C4-2B (cell line): Measurements from ENCODE around the gene SRRT.

Source experiments
- ZFX ChIP-seq: fragments of 450-650 bp; IDR thresholded peaks from 2 replicates; pipeline ENCODE4 v1.6.1; 2017
- TF ChIP-seq, protein P1 (sequence below): fragments of 450-650 bp; conservative IDR thresholded peaks from 2 replicates; pipeline ENCODE4 v1.5.1; 2017; ENCODE audit warnings: mild to moderate bottlenecking

GRCh38 chr7:100865372-100865911 lies 9.5 kb upstream of the SRRT start:
- TF ChIP-seq, protein P1, sequence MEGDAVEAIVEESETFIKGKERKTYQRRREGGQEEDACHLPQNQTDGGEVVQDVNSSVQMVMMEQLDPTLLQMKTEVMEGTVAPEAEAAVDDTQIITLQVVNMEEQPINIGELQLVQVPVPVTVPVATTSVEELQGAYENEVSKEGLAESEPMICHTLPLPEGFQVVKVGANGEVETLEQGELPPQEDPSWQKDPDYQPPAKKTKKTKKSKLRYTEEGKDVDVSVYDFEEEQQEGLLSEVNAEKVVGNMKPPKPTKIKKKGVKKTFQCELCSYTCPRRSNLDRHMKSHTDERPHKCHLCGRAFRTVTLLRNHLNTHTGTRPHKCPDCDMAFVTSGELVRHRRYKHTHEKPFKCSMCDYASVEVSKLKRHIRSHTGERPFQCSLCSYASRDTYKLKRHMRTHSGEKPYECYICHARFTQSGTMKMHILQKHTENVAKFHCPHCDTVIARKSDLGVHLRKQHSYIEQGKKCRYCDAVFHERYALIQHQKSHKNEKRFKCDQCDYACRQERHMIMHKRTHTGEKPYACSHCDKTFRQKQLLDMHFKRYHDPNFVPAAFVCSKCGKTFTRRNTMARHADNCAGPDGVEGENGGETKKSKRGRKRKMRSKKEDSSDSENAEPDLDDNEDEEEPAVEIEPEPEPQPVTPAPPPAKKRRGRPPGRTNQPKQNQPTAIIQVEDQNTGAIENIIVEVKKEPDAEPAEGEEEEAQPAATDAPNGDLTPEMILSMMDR: no peak
- TF ChIP-seq ZFX: no peak
